CD4-positive, alpha-beta T cell treated with Interleukin-17A for 1 hour (primary cell): ENCODE measurements around the gene PRR27.

Experiments
- DNase-seq: peaks from one replicate; pipeline ENCODE4 v3.0.0-alpha.2; 2020

Gene PRR27

GRCh38 chr4:70153937-70154336 lies at the start of gene PRR27:
TSS of gene PRR27 (plus strand) at chr4:70154237. CDS start at chr4:70154376, 139 bp downstream.
- no peak for DNase-seq

- DNase-seq = no peak
Observed at GRCh38 chr4:70110917-70111316, 43.1 kb upstream of the PRR27 start.

- DNase-seq = no peak
Observed at GRCh38 chr4:70113656-70114055, 40.4 kb upstream of the PRR27 start.

GRCh38 chr4:70114096-70114495 lies 39.9 kb upstream of the PRR27 start:
- no peak for DNase-seq

- no peak for DNase-seq
Observed at GRCh38 chr4:70120323-70120722, 33.7 kb upstream of the PRR27 start.

- DNase-seq = no peak
Observed at GRCh38 chr4:70133473-70133872, 20.6 kb upstream of the PRR27 start.

- DNase-seq = no peak
Observed at GRCh38 chr4:70138751-70139150, 15.3 kb upstream of the PRR27 start.

GRCh38 chr4:70151271-70151670 lies 2.8 kb upstream of the PRR27 start:
- DNase-seq = no peak

- no peak for DNase-seq
Observed at GRCh38 chr4:70152088-70152487, 1.9 kb upstream of the PRR27 start.

- DNase-seq = no peak
Observed at GRCh38 chr4:70158576-70158975, 4.5 kb downstream of the PRR27 start.

- no peak for DNase-seq
Observed at GRCh38 chr4:70177090-70177489, 23.1 kb downstream of the PRR27 start.

GRCh38 chr4:70178075-70178660 lies 24.1 kb downstream of the PRR27 start:
- DNase-seq = no peak

GRCh38 chr4:70179811-70180210 lies 25.8 kb downstream of the PRR27 start:
- DNase-seq = no peak

GRCh38 chr4:70181864-70182263 lies 27.8 kb downstream of the PRR27 start:
- DNase-seq = no peak

- DNase-seq = no peak
Observed at GRCh38 chr4:70182517-70183167, 28.6 kb downstream of the PRR27 start.

GRCh38 chr4:70183168-70183939 lies 29.3 kb downstream of the PRR27 start:
- DNase-seq = no peak

GRCh38 chr4:70183940-70184246 lies 29.9 kb downstream of the PRR27 start:
- DNase-seq = no peak

- DNase-seq = no peak
Observed at GRCh38 chr4:70187216-70187615, 33.2 kb downstream of the PRR27 start.

GRCh38 chr4:70190579-70190978 lies 36.5 kb downstream of the PRR27 start:
- DNase-seq = no peak

GRCh38 chr4:70191647-70192046 lies 37.6 kb downstream of the PRR27 start:
- no peak for DNase-seq

GRCh38 chr4:70192895-70193294 lies 38.9 kb downstream of the PRR27 start:
- no peak for DNase-seq

- DNase-seq = no peak
Observed at GRCh38 chr4:70195425-70195824, 41.4 kb downstream of the PRR27 start, which contains the start of gene ODAM. TSS of gene ODAM (plus strand) at chr4:70195725. CDS start at chr4:70196544, 819 bp downstream.

- DNase-seq = no peak
Observed at GRCh38 chr4:70196857-70197256, 42.8 kb downstream of the PRR27 start.

- no peak for DNase-seq
Observed at GRCh38 chr4:70197842-70198241, 43.8 kb downstream of the PRR27 start.
